Measurements from ENCODE around the gene ABAT.

DNA sequence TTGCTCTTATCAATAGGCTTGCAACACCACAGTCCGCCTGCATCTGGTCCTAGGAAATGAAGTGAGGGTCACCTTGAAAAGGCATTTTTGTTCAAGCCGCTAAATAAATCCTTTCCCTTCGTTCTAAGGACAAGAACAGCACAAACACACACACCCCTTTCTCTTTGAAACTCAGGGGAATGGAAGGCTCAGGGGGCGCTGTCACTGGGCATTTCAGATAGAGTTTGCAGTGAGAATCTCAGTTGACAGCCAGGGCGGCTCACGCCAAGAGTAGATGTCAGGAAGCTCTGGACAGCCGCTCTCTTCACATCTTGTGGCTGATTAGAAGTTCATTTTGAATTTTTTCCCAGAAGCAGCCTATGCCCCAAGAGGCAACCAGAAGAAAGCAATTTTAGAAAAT lies 39.8 kb downstream of the ABAT start:
- TF ChIP-seq CEBPB (IDR thresholded peaks at IDR 0.05): no peak
- TF ChIP-seq, protein P1, sequence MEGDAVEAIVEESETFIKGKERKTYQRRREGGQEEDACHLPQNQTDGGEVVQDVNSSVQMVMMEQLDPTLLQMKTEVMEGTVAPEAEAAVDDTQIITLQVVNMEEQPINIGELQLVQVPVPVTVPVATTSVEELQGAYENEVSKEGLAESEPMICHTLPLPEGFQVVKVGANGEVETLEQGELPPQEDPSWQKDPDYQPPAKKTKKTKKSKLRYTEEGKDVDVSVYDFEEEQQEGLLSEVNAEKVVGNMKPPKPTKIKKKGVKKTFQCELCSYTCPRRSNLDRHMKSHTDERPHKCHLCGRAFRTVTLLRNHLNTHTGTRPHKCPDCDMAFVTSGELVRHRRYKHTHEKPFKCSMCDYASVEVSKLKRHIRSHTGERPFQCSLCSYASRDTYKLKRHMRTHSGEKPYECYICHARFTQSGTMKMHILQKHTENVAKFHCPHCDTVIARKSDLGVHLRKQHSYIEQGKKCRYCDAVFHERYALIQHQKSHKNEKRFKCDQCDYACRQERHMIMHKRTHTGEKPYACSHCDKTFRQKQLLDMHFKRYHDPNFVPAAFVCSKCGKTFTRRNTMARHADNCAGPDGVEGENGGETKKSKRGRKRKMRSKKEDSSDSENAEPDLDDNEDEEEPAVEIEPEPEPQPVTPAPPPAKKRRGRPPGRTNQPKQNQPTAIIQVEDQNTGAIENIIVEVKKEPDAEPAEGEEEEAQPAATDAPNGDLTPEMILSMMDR (IDR thresholded peaks at IDR 0.05): no peak
- TF ChIP-seq RAD21 (conservative IDR thresholded peaks at IDR 0.05 in 1 of 2, IDR thresholded peaks at IDR 0.05 in 1 of 2): no peak
- TF ChIP-seq KDM5A (IDR thresholded peaks at IDR 0.05): no peak
- no peak for TF ChIP-seq JUN (IDR thresholded peaks at IDR 0.05)
- no peak for TF ChIP-seq CHD4 (IDR thresholded peaks at IDR 0.05; ENCODE audit: borderline replicate concordance)
- TF ChIP-seq POLR2A (IDR thresholded peaks at IDR 0.05; ENCODE audit: low read length): no peak
- TF ChIP-seq, protein P2, sequence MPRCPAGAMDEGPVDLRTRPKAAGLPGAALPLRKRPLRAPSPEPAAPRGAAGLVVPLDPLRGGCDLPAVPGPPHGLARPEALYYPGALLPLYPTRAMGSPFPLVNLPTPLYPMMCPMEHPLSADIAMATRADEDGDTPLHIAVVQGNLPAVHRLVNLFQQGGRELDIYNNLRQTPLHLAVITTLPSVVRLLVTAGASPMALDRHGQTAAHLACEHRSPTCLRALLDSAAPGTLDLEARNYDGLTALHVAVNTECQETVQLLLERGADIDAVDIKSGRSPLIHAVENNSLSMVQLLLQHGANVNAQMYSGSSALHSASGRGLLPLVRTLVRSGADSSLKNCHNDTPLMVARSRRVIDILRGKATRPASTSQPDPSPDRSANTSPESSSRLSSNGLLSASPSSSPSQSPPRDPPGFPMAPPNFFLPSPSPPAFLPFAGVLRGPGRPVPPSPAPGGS (IDR thresholded peaks at IDR 0.05): no peak
- TF ChIP-seq, protein P3, sequence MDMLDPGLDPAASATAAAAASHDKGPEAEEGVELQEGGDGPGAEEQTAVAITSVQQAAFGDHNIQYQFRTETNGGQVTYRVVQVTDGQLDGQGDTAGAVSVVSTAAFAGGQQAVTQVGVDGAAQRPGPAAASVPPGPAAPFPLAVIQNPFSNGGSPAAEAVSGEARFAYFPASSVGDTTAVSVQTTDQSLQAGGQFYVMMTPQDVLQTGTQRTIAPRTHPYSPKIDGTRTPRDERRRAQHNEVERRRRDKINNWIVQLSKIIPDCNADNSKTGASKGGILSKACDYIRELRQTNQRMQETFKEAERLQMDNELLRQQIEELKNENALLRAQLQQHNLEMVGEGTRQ (IDR thresholded peaks at IDR 0.05): no peak
- TF ChIP-seq ZFP36 (IDR thresholded peaks at IDR 0.05; ENCODE audit: borderline replicate concordance, partially characterized antibody): no peak
- TF ChIP-seq BHLHE40 (IDR thresholded peaks at IDR 0.05; ENCODE audit: low read depth, low read length): no peak
- TF ChIP-seq SMC3 (IDR thresholded peaks at IDR 0.05): no peak
- no peak for TF ChIP-seq FOXS1 (CRISPR knock-in tag; IDR thresholded peaks at IDR 0.05)
- no peak for TF ChIP-seq ESRRA (IDR thresholded peaks at IDR 0.05; ENCODE audit: borderline replicate concordance, low read length)
